Lower lobe of right lung (tissue), 2 donors: ENCODE results near the gene KCNA1. TPM values are rescaled to one million over a fixed set of nuclear protein-coding genes. Genes with fewer than 3 reads are reported as not detected.
"Not testable (repeated sequence)": the region's sequence is repeated elsewhere in the genome, so short reads cannot be mapped to it uniquely, and the experiment has no call there.

Experiments
- ATAC-seq, 2 donors: fragments of 200-7000 bp; cut with Tn5 transposase; one replicate each; pipeline ENCODE4 v1.9.1; 2020 to 2022; ENCODE audit warnings: mild to moderate bottlenecking in 2 of 2, moderate library complexity in 2 of 2
- DNase-seq: peaks from one replicate; pipeline ENCODE4 v3.0.0-alpha.2; 2020
- H3K27ac ChIP-seq: fragments of 200-600 bp; one replicate; pipeline ENCODE4 v1.8.0; 2022
- H3K27me3 ChIP-seq: fragments of 200-600 bp; one replicate; pipeline ENCODE4 v1.8.0; 2022; ENCODE audit warnings: low read depth
- H3K36me3 ChIP-seq: fragments of 200-600 bp; one replicate; pipeline ENCODE4 v1.8.0; 2022; ENCODE audit warnings: mild to moderate bottlenecking
- H3K4me1 ChIP-seq: fragments of 200-600 bp; one replicate; pipeline ENCODE4 v1.8.0; 2022
- H3K4me3 ChIP-seq: fragments of 200-600 bp; one replicate; pipeline ENCODE4 v1.8.0; 2022; ENCODE audit warnings: mild to moderate bottlenecking
- H3K9me3 ChIP-seq: fragments of 200-600 bp; one replicate; pipeline ENCODE4 v1.8.0; 2022
- intact Hi-C: fragments of 100-400 bp; cut with DNase I; formaldehyde crosslinking; loops from one replicate; pipeline ENCODE4 v1.11.0; 2022
- total RNA-seq: library from RNA; stranded (reverse); fragmentation: NEBNext Ultra II Directional; extraction: Animal tissue kit (Norgen Biotek cat#: 25700); gene quantifications from one replicate; pipeline ENCODE4 v1.2.1, GENCODE V29; 2021
- TF ChIP-seq, protein P1 (sequence below): fragments of 200-600 bp; IDR thresholded peaks from one replicate; pipeline ENCODE4 v1.8.0; 2022; ENCODE audit warnings: antibody characterized with exemption, mild to moderate bottlenecking
- donor health status: DM: no; HTN: yes; CAD: no; lungs with severe emphysema.

KCNA1 gene
- total RNA-seq, 1 donor from 2014 or later: not detected

DNA sequence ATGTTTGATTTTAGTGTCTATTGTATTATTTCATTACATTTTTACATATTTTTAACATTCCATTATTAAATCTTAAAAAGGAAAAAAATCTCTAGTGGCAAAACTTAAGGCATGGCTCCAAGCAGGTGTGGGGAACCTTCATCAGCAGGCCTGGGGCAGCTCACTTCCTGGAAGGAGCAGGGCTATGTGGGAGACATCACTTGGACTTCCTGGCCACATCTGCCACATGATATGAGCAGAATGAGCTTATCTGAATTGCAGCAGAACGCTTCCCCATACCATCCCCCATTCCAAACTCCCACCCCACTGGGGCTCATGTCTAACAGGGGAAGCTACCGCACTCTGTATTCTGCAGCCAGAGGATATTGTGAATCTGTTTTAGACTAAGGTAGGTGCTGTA is 35.0 kb upstream of the KCNA1 start:
- Histone ChIP-seq H3K4me1 (no peaks in the 10 kb centered on the region), H3K9me3 (no peaks in the 10 kb centered on the region), H3K4me3 (no peak overlapping the region), H3K36me3 (no peaks in the 10 kb centered on the region), H3K27me3 (peaks cover 14% of the 10 kb centered on the region), H3K27ac (no peak overlapping the region)
- TF ChIP-seq, protein P1, sequence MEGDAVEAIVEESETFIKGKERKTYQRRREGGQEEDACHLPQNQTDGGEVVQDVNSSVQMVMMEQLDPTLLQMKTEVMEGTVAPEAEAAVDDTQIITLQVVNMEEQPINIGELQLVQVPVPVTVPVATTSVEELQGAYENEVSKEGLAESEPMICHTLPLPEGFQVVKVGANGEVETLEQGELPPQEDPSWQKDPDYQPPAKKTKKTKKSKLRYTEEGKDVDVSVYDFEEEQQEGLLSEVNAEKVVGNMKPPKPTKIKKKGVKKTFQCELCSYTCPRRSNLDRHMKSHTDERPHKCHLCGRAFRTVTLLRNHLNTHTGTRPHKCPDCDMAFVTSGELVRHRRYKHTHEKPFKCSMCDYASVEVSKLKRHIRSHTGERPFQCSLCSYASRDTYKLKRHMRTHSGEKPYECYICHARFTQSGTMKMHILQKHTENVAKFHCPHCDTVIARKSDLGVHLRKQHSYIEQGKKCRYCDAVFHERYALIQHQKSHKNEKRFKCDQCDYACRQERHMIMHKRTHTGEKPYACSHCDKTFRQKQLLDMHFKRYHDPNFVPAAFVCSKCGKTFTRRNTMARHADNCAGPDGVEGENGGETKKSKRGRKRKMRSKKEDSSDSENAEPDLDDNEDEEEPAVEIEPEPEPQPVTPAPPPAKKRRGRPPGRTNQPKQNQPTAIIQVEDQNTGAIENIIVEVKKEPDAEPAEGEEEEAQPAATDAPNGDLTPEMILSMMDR: no peak
- DNase-seq (no peak), ATAC-seq (no peak)
- intact Hi-C loops: no loop called here

DNA sequence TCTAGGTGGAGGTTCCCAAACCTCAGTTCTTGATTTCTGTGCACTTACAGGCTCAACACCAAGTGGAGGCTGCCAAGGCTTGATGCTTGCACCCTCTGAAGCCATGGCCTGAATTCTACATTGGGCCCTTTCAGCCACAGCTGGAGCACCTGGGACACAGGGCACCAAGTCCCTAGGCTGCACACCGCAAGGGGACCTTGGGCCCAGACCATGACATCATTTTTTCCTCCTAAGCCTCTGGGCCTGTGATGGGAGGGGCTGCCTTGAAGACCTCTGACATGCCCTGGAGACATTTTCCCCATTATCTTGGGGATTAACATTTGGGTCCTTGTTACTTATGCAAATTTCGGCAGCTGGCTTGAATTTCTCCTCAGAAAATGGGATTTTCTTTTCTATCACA is 30.2 kb upstream of the KCNA1 start:
- H3K36me3 ChIP-seq, H3K27ac ChIP-seq, ATAC-seq, H3K9me3 ChIP-seq, DNase-seq, H3K27me3 ChIP-seq, H3K4me3 ChIP-seq, intact Hi-C loops, H3K4me1 ChIP-seq: not testable (repeated sequence)

DNA sequence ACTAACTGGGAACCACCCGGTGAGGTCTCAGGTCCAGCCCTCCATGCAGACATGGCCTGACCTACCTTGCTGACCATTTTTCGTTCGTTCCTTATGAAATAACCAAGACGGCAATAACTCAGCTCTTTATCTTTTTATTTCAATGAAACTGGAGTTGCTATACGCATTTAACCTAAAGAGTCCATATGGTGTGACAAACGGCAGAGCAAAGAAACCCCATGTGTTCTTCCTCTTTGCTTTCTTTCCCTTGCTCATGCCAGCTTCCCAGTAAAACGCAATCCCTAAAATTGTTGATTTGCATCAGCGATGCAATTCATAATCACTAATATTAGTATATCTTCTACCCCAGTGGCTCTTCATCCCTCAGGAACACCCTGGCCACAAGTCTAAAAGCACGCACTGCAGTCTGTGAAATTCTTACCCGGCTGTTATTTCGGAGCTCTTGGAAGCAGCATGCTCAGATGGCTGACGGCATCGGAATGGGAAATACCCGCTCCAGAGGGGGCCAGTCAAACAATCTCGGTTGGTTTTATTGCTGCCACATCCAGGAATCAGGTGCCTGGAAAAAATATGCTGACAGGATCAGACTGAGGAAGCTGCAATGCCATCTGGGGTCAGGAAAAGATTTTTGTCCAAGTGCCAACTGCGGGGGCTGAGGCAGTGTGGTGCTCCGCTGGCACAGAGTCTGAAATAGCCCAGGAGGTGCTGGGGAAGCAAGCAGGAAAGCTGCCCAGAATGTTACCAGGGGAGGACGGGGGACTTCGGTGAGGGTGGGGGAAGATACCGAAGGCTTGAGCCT is 28.2 kb upstream of the KCNA1 start:
- H3K9me3 ChIP-seq: no peaks in the 10 kb centered on the region
- TF ChIP-seq, protein P1: no peak
- DNase-seq: no peak
- intact Hi-C loops: no loop called here
- H3K4me1 ChIP-seq: no peaks in the 10 kb centered on the region
- H3K4me3 ChIP-seq: no peak overlapping the region
- no peak for ATAC-seq
- H3K27me3 ChIP-seq: peaks cover 10% of the 10 kb centered on the region
- no peaks in the 10 kb centered on the region for H3K36me3 ChIP-seq
- no peak overlapping the region for H3K27ac ChIP-seq

DNA sequence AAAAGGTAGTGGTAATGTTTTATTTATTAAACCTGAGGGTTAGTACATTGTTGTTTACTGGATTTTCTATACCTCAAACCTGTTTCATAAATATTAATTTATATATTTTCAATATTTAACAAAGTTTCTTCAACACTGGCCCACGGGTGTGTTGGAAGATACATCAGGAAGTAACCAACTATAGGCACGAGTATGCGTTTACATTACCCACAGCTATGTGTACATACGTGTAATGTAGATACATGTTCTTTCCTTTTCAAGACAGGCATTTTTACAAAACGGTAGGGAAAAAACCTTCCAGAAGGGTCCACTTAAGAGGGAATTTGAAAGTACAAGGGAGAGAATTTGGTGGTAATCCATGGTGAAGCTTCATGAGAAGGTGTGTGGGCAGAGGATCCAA is 17.8 kb upstream of the KCNA1 start:
- Histone ChIP-seq H3K9me3 (no peaks in the 10 kb centered on the region), H3K36me3 (no peaks in the 10 kb centered on the region), H3K27me3 (peaks cover 21% of the 10 kb centered on the region), H3K4me1 (no peaks in the 10 kb centered on the region), H3K4me3 (no peak overlapping the region), H3K27ac (no peak overlapping the region)
- no peak for DNase-seq
- TF ChIP-seq, protein P1: no peak
- intact Hi-C loops: no loop called here
- no peak for ATAC-seq

- DNase-seq (no peak), ATAC-seq (no peak)
- H3K27me3 ChIP-seq: peaks cover 21% of the 10 kb centered on the region
- intact Hi-C loops: no loop called here
- no peaks in the 10 kb centered on the region for H3K9me3 ChIP-seq
- H3K4me3 ChIP-seq: no peak overlapping the region
- H3K36me3 ChIP-seq: no peaks in the 10 kb centered on the region
- no peaks in the 10 kb centered on the region for H3K4me1 ChIP-seq
- TF ChIP-seq, protein P1: no peak
- H3K27ac ChIP-seq: no peak overlapping the region
These were observed 17.3 kb upstream of the KCNA1 start for GRCh38 chr12:4892418-4892817.

GRCh38 chr12:4894019-4894418 is 15.7 kb upstream of the KCNA1 start:
- intact Hi-C loops: no loop called here
- Histone ChIP-seq H3K27ac (no peak overlapping the region), H3K4me3 (no peak overlapping the region), H3K4me1 (no peaks in the 10 kb centered on the region), H3K9me3 (no peaks in the 10 kb centered on the region), H3K27me3 (peaks cover 21% of the 10 kb centered on the region), H3K36me3 (no peaks in the 10 kb centered on the region)
- DNase-seq (no peak), ATAC-seq (no peak)
- TF ChIP-seq, protein P1: no peak
